ENCODE results near the gene WRNIP1. TPM values are rescaled to one million over a fixed set of nuclear protein-coding genes. Genes with fewer than 3 reads are reported as not detected.

The WRNIP1 gene
- total RNA-seq, 1 experiment from 2014 or later = 36.3 TPM

GRCh38 chr6:2750832-2751231 is 14.4 kb upstream of the WRNIP1 start, which contains the start of gene MYLK4:
MYLK4 (minus strand) TSS chr6:2750922; CDS start chr6:2749294, 1,628 bp downstream.
- no peaks in the 10 kb centered on the region for H3K27me3 Mint-ChIP-seq (ENCODE audit: low read depth)
- no peaks in the 10 kb centered on the region for H3K36me3 Mint-ChIP-seq
- no peak within 1 kb of the TSS for H3K27ac Mint-ChIP-seq
- peaks cover 8% of the 10 kb centered on the region for H3K4me1 Mint-ChIP-seq
- ATAC-seq = no peak
- ChIA-PET CTCF (interaction anchor here (0.5 to 6.5 kb wide), 18 partner anchors 10 to 501 kb away, joined by 3 to 88 read pairs (median 6); partner anchors contain the start of gene SERPINB1), POLR2A (no interaction called here)
- no peak within 1 kb of the TSS for H3K4me3 Mint-ChIP-seq
- H3K9me3 Mint-ChIP-seq = no peaks in the 10 kb centered on the region
- TF ChIP-seq RORB (CRISPR knock-in tag; IDR thresholded peaks at IDR 0.05) (no peak), TCF7 (CRISPR knock-in tag; IDR thresholded peaks at IDR 0.05; ENCODE audit: low read depth) (no peak), IRF1 (CRISPR knock-in tag; IDR thresholded peaks at IDR 0.05) (no peak), ZNF232 (CRISPR knock-in tag; IDR thresholded peaks at IDR 0.05) (no peak), USF2 (CRISPR knock-in tag; IDR thresholded peaks at IDR 0.05) (no peak), ZNF263 (CRISPR knock-in tag; IDR thresholded peaks at IDR 0.05; ENCODE audit: low read depth) (no peak), TP53 (CRISPR knock-in tag; IDR thresholded peaks at IDR 0.05) (no peak), NR2C2 (CRISPR knock-in tag; IDR thresholded peaks at IDR 0.05) (no peak), MAX (CRISPR knock-in tag; IDR thresholded peaks at IDR 0.05) (no peak), JUN (CRISPR knock-in tag; IDR thresholded peaks at IDR 0.05) (no peak), PRDM15 (CRISPR knock-in tag; IDR thresholded peaks at IDR 0.05) (no peak), MLX (CRISPR knock-in tag; IDR thresholded peaks at IDR 0.05) (no peak), FOXP1 (CRISPR knock-in tag; IDR thresholded peaks at IDR 0.05; ENCODE audit: borderline replicate concordance) (no peak), ZBTB43 (CRISPR knock-in tag; IDR thresholded peaks at IDR 0.05) (no peak), HMGA2 (CRISPR knock-in tag; IDR thresholded peaks at IDR 0.05) (no peak), TEAD1 (CRISPR knock-in tag; IDR thresholded peaks at IDR 0.05) (no peak), RELA (CRISPR knock-in tag; IDR thresholded peaks at IDR 0.05; ENCODE audit: borderline replicate concordance) (no peak)
- no peak for DNase-seq (ENCODE audit: low spot score)

- no peak for DNase-seq (ENCODE audit: low spot score)
- CTCF ChIA-PET = interaction anchor here (1.9 kb wide), 1 partner anchor 156 kb away, joined by 7 read pairs; no protein-coding TSS in a partner anchor
- no peak for TF ChIP-seq TP53 (CRISPR knock-in tag; IDR thresholded peaks at IDR 0.05)
- no peak for TF ChIP-seq ZMAT4 (CRISPR knock-in tag; IDR thresholded peaks at IDR 0.05)
- TF ChIP-seq KAT7 (CRISPR knock-in tag; IDR thresholded peaks at IDR 0.05; ENCODE audit: borderline replicate concordance) = no peak
- TF ChIP-seq GABPB1 (CRISPR knock-in tag; IDR thresholded peaks at IDR 0.05) = no peak
- no peak for TF ChIP-seq NR1H2 (CRISPR knock-in tag; IDR thresholded peaks at IDR 0.05)
- TF ChIP-seq EMX1 (CRISPR knock-in tag; IDR thresholded peaks at IDR 0.05) = no peak
- TF ChIP-seq ZNF232 (CRISPR knock-in tag; IDR thresholded peaks at IDR 0.05) = no peak
- no peak for TF ChIP-seq ZNF281 (CRISPR knock-in tag; IDR thresholded peaks at IDR 0.05)
- no peak for TF ChIP-seq E2F1 (CRISPR knock-in tag; IDR thresholded peaks at IDR 0.05)
- TF ChIP-seq MXD4 (CRISPR knock-in tag; IDR thresholded peaks at IDR 0.05; ENCODE audit: borderline replicate concordance) = no peak
- TF ChIP-seq TEAD1 (CRISPR knock-in tag; IDR thresholded peaks at IDR 0.05) = no peak
Measured at GRCh38 chr6:2751871-2752270, 13.3 kb upstream of the WRNIP1 start.

More at GRCh38 chr6:2751871-2752270, 13.3 kb upstream of the WRNIP1 start:
- 0 out of 2 replicates have a peak, but pooled peaks cover 3% of the 10 kb centered on the region for H3K4me1 Mint-ChIP-seq
- H3K27me3 Mint-ChIP-seq (ENCODE audit: low read depth) = no peaks in the 10 kb centered on the region
- no peaks in the 10 kb centered on the region for H3K9me3 Mint-ChIP-seq
- no peak for ATAC-seq
- POLR2A ChIA-PET = no interaction called here
- H3K4me3 Mint-ChIP-seq = no peak overlapping the region
- no peak overlapping the region for H3K27ac Mint-ChIP-seq
- no peaks in the 10 kb centered on the region for H3K36me3 Mint-ChIP-seq

Measured in WTC11 (cell line).